ENCODE results near the gene NPW. TPM values are rescaled to one million over a fixed set of nuclear protein-coding genes. Genes with fewer than 3 reads are reported as not detected.
"Not testable (repeated sequence)": the region's sequence is repeated elsewhere in the genome, so short reads cannot be mapped to it uniquely, and the experiment has no call there.

The NPW gene
- total and polyA plus RNA-seq, 8 donors = 0.94 to 5.4 (median 2.7) TPM

GRCh38 chr16:2033057-2033908 is 13.7 kb downstream of the NPW start:
- no peak for TF ChIP-seq CTCF (IDR thresholded peaks at IDR 0.05)
- Histone ChIP-seq H3K9me3 (no peaks in the 10 kb centered on the region), H3K27ac (peak overlapping the region; percentile 85 to 89), H3K4me1 (peaks cover 51 to 78% of the 10 kb centered on the region in 2 donors), H3K36me3 (peaks cover 0 to 32% of the 10 kb centered on the region in 2 donors), H3K4me3 (peak overlapping the region; percentile 15 to 53), H3K27me3 (peaks cover 0 to 7% of the 10 kb centered on the region in 2 donors)
- intact Hi-C loops (cut with DNase I) = no loop called here
- peak in 2 of 4 donors; percentile 72 to 73 for DNase-seq
- ATAC-seq = peak; percentile 54

- H3K27me3 ChIP-seq; ATAC-seq; H3K9me3 ChIP-seq; DNase-seq; intact Hi-C loops (cut with DNase I): not testable (repeated sequence)
- Histone ChIP-seq H3K36me3 (peaks cover 0 to 38% of the 10 kb centered on the region in 2 donors), H3K27ac (peak overlapping the region; percentile 85 to 89), H3K4me3 (peak overlapping the region; percentile 15 to 53), H3K4me1 (peaks cover 57 to 78% of the 10 kb centered on the region in 2 donors)
These were observed 14.5 kb downstream of the NPW start for GRCh38 chr16:2033909-2034695.

GRCh38 chr16:2034696-2035430 is 15.3 kb downstream of the NPW start:
- H3K4me3 ChIP-seq = peak overlapping the region; percentile 14 to 44
- no peaks in the 10 kb centered on the region for H3K9me3 ChIP-seq
- H3K36me3 ChIP-seq = peaks cover 0 to 35% of the 10 kb centered on the region in 2 donors
- peak overlapping the region; percentile 85 to 94 for H3K27ac ChIP-seq
- intact Hi-C loops (cut with DNase I) = no loop called here
- peak in 2 of 4 donors; percentile 32 to 83 for DNase-seq
- peaks cover 65 to 80% of the 10 kb centered on the region in 2 donors for H3K4me1 ChIP-seq
- no peak for ATAC-seq
- TF ChIP-seq CTCF (IDR thresholded peaks at IDR 0.05) = no peak
- H3K27me3 ChIP-seq = no peaks in the 10 kb centered on the region

- DNase-seq (peak; percentile 60 to 89 (median 75)), ATAC-seq (peak; percentile 62)
- H3K27ac ChIP-seq = peak overlapping the region; percentile 85 to 94
- H3K4me3 ChIP-seq = peak overlapping the region; percentile 14 to 44
- H3K27me3 ChIP-seq = no peaks in the 10 kb centered on the region
- peaks cover 0 to 28% of the 10 kb centered on the region in 2 donors for H3K36me3 ChIP-seq
- no peaks in the 10 kb centered on the region for H3K9me3 ChIP-seq
- TF ChIP-seq CTCF (IDR thresholded peaks at IDR 0.05) = no peak
- intact Hi-C loops (cut with DNase I) = no loop called here
- H3K4me1 ChIP-seq = peaks cover 73 to 85% of the 10 kb centered on the region in 2 donors
These were observed 16.0 kb downstream of the NPW start for GRCh38 chr16:2035431-2036199.

Measured in left lung (tissue), 10 donors.